GM19025 (cell line): ENCODE measurements around the gene FOSL1.

ENCODE experiments used
- ATAC-seq: cut with Tn5 transposase; IDR thresholded peaks from one replicate; pipeline ENCODE4 v1.9.1; 2021; ENCODE audit warnings: mild to moderate bottlenecking, low read depth, moderate library complexity; ENCODE audit not compliant: unreplicated experiment

FOSL1 gene

DNA sequence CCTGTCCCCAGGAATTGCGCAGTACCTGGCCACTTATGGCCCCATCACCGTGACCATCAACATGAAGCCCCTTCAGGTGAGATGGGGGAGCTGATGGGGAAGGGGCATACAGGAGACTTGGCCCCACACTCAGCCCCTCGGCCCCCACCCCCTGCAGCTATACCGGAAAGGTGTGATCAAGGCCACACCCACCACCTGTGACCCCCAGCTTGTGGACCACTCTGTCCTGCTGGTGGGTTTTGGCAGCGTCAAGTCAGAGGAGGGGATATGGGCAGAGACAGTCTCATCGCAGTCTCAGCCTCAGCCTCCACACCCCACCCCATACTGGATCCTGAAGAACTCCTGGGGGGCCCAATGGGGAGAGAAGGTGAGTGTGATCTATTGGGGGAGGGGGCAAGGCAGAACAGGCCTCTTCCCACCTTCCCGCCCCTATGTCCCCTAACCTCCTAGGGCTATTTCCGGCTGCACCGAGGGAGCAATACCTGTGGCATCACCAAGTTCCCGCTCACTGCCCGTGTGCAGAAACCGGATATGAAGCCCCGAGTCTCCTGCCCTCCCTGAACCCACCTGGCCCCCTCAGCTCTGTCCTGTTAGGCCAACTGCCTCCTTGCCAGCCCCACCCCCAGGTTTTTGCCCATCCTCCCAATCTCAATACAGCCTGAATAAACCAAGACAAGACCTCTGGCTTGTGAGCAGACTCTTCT, 17.0 kb downstream of the FOSL1 start:
- ATAC-seq = no peak

DNA sequence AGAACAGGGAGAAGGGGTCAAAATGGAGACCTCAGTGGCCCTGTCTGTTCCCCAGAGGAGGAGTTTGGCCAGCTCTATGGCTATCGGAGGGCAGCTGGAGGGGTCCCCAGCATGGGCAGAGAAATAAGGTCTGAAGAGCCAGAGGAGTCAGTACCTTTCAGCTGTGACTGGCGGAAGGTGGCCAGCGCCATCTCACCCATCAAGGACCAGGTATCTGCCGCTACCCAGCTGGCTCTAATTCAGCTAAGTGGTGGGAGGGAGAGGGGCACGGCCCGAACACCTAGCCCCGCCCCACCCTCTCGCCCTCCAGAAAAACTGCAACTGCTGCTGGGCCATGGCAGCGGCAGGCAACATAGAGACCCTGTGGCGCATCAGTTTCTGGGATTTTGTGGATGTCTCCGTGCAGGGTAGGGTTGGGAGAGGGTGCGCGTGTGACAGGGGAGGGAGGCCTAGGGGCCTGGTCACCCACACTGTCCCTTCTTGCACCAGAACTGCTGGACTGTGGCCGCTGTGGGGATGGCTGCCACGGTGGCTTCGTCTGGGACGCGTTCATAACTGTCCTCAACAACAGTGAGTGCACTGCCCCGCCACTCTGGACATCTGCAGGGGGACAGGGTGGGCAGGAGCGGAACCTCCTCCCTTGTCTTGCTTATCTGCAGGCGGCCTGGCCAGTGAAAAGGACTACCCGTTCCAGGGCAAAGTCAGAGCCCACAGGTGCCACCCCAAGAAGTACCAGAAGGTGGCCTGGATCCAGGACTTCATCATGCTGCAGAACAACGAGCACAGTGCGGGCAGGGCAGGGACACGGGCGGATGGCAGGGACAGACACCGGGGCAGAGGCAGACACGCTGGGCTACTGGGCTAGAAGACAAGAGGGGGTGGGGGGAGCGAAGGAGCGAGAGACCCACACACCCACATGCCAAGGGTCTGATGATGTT, 17.8 kb downstream of the FOSL1 start:
- ATAC-seq = no peak

DNA sequence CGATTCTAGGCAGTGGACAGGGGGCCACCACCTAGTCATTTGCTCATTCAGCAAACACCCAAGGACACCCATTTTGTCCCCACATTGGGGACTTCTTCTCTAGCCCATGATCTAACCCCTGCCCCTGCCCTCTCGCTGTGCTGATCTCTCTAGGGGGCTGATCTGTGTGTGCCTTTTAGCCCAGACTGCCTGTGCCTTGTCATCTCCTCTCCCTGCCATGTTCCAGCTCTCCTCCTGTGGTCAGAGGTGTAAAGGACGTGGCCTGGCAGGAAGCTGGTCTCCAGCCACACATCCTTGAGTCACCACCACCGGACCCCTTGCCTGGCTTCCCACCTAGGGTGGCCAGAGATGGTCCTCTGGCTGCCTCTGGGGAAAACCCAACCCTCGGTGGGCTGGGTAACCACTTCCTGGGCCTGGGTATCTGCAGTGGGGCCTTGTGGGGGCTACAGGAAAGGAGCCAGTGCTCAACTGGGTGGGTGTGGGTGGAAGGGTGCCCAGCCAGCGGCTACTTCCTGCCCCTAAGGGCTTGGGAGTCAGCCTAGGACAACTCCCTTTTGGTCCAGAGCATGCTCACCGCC, 19.3 kb downstream of the FOSL1 start:
- ATAC-seq = no peak

DNA sequence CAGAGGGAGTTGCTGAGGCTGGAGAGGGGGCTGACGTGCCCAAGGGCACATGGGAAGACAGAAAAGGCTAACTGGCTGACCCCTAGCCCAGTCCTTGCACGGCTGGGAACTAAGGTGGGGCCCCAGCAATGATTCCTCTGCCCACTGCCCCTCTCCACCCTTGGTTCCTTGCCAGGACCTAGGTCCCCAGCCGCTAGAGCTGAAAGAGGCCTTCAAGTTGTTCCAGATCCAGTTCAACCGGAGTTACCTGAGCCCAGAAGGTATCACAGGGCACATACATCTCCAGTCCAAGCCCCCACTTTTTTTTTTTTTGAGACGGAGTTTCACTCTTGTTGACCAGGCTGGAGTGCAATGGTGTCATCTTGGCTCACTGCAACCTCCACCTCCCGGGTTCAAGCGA, 20.2 kb downstream of the FOSL1 start:
- ATAC-seq = no peak

DNA sequence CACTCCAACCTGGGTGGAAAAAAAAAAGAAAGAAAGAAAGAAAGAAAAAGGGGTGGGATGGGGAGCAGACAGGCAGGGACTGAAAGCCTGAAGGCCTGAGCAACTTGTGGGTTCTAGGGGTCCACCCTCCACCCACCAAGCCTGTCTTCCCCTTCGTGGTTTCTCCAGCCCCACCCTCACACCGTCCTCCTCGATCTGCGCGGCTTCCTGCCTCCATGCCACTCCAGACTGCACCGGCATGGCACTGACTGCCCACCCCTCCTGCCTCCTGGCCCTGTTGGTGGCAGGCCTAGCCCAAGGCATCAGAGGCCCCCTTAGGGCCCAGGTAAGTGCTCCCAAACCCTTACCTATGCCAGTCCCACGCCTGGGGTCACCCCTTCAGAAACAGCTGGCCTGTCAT, 20.6 kb downstream of the FOSL1 start, which contains the start of gene CTSW:
Gene CTSW (plus strand): TSS at position 221 of the 400 bp plus-strand sequence. CDS start 18 bp downstream, at position 239.
- no peak for ATAC-seq

DNA sequence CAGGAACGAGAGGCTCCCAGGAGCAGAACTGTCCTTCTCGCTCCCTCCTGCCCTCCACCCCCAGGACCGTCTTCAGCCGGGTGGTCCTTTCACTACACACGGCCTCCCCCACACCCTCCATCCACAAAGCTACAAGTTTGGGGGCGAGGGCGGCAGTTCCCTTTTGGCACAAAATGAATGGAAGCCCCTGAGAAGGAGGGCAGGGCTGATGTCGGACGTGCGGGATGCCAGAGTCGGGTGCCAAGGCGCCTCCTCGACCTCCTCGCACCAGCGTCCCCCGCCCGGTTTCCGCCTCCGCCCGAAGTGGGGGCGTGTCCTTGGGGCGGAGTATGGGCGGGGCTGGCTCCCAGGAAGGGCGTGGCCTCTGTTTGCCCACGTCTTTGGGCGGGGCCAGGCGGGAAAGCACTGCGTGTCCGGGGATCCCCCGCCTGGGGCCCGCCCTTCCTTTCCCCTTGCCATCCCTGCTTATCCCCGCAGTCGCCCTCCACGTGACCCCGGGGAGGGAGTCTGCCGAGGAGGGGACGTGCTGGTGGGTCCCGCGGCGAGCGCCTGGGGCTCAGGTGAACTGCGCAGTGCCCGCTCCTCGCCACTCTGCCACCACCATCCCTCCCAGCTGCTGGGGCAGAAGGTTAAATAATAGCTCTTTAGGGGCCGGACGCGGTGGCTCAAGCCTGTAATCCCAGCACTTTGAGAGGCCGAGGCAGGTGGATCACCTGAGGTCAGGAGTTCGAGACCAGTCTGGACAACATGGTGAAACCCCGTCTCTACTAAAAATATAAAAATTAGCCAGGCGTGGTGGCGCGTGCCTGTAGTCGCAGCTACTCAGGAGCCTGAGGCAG, 26.7 kb downstream of the FOSL1 start:
- ATAC-seq = peak; percentile 74

DNA sequence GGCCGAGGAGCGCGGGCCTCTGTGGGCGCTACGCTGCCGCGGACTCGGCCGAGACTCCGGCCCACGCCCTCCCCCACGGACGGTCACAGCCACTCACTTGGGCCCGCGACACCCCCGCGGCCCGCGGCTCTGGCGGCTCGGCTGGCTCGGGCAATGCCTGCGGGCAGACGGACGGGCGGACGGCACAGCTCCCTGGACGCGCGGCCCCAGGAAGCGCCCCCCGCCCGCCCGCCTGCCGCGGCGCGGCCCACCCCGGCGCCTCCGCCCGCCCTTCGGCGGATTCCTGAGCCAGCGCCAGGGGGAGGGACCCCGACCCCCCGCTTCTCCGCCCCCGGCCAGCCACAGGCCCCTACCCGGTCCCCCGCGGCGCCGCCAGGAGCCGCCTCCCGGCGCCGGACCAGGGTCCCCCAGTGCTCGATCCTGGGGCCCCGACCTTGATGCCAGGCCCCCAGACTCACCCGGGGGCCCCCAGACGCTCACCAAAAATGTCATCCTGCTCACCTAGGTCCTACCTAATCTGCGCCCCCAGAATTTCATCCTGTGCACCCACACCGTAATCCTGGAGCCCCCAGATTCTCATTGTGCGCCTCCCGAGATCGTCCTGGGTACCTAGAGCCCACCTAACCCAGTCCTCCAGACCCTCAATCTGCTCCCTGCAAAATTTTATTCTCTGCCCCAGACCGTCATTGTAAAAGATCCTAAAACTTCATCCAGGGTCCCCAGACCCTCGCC, 27.4 kb downstream of the FOSL1 start, which contains the start of gene EFEMP2:
Gene EFEMP2 (minus strand): TSS at position 215 of the 732 bp plus-strand sequence. CDS start 446 bp downstream, outside the sequence.
- no peak for ATAC-seq

GRCh38 chr11:65871811-65872548, 28.2 kb downstream of the FOSL1 start:
- ATAC-seq = no peak

DNA sequence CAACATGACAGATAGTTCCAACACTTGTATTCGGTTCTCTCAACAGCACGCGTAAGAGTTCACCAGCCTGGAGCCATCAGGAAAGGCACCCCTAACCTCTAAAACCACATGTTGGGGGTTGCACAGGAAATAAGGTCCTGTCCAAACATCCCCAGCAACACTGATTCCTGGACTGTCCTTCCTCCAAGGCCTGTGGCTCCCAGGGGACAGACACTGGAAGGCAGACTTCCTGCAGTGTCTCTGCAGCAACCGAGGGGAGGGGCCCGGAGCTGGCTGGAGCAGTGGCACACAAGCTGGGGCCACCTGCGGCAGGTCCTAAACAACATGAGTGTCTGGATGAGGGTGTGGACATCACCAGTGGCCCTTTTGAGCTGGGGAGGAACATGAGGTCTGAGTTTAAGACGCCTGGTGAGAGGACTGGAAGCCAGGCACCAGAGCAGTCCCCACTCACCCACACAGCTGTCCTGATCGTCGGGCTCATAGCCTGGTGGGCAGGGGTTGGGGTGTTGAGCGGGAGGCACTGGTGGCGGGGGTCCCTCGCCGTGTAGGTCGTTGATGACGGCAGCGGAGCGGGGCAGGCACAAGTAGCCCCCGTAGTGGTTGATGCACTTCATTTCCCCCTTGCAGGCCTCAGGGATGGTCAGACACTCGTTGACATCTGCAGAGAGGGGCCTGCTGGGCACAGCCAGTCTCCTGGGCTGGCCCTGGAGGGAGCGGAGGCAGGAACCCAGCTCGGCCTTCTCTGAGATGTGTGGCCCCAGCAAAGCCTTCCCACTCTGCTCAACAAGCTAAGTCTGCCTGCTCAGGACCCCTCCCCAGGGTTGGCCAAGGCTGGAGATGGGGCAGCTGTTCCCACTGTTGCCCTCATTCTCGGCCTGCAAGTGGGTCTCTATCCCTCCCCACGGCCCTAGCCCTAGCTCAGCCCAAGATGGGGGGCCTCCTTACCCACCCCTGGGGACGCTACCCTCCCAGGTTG, 29.2 kb downstream of the FOSL1 start:
- no peak for ATAC-seq

DNA sequence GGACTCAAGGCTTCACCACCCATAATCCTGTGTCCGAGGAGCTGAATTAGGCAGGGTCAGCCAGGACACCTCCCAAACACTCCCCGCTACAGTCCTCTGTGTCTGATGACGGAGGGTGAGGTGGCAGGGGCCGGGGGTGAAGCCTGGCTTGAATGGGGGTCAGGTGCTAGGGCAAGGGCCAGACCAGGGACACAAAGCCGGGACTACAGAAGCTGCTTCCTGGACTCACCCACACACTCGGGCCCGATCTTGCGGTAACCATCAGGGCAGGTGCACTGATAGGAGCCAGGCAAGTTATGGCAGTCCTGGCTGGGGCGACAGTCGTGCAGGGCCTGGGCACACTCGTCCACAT, 29.9 kb downstream of the FOSL1 start:
- no peak for ATAC-seq

DNA sequence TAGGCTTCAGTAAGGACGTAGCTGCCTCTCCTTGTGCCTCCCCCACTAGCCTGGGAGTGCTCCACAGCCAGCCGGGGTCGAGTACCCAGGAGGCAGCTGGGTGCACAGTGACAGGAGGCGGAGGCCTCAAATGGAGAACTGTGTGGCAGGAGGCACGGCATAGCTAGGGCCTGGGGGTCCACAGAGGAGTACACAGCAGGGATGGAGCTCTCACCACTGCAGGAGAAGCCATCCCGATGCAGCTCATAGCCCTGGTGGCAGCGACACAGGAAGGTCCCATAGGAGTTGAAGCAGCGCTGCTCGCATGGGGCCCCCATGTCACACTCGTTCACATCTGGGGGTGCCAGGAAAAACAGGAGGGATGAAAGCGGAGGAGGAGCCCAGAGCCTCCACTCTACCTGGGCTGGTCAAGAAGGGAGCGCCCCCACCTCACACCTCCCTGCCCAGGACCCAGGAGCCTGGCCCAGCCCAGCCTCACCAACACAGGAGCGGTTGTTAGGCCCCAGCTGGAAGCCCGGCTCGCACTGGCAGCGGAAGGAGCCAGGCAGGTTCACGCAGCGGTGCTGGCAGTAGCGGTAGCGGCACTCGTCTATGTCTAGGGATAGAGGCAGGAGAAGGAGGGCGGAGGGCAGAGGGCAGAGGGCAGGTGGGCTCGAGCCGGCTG, 30.4 kb downstream of the FOSL1 start:
- ATAC-seq = no peak

DNA sequence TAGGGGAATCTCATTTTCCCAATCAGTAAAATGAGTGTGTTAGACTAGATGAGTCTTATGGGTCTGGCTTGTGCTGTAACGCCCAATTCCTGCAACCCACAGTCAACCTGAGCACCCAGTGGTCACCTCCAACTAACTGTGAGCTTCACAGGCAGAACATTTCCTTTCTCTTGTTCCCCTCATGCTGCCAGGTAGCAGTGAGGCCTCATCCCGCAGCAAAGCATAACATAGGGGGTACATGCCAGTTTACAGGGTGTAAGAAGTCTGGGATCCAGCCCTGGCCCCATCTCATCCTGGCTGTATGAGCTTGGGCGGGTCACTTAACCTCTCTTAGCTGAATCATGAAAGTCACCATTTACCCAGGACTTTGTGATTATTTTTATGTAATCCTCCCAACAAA, 31.3 kb downstream of the FOSL1 start:
- ATAC-seq = no peak

GRCh38 chr11:65868076-65868667, 32.0 kb downstream of the FOSL1 start:
- no peak for ATAC-seq

- no peak for ATAC-seq
Observed at GRCh38 chr11:65867284-65868071, 32.7 kb downstream of the FOSL1 start.

DNA sequence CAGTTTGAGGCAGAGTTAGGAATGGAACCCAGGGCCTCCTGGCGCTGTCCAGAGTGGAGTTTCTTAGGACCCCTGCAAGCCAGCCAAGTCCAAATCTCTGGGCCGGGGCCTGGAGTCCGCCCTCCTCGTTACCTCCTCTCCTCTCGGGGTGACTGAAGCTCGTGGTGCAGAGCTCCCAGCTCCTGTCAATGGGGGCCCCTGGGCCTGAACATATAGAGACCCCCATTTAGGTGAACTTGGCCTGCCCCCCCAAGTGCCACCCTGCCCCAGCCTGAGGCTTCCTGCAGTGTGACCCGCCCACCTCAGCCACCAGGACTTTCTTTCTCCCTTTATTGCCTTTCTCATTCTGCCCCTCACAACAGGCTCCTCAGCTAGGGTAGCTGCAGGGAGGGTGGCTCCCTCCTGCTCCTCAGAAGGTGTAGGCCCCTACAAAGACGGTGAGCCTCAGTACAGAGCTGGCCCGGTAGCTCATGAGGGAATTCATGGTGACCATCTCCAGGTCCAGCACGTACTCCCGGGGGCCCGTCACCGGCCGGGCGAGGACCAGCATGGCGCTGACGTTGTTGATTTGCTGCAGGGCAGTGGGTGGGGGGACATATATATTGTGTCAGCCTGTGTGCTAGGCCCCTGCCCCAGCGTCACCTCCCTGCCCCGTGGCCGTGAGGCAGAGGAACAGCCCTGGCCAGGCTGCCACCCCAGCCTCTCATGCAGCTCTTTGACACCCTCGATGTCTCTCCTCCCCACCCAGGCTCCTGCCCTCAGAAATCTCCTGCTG, 33.5 kb downstream of the FOSL1 start:
- ATAC-seq = no peak
